Neural cell (in vitro differentiated cells): Measurements from ENCODE around the gene ABCC11.

ENCODE experiments used
- CTCF ChIP-seq: fragments of 450-650 bp; IDR thresholded peaks from 2 replicates; pipeline ENCODE4 v1.5.1; 2014; ENCODE audit warnings: antibody characterized with exemption, mild to moderate bottlenecking, moderate library complexity; ENCODE audit not compliant: poor library complexity, severe bottlenecking
- EP300 ChIP-seq: fragments of 450-650 bp; conservative IDR thresholded peaks from 2 replicates; pipeline ENCODE4 v1.6.1; 2014; ENCODE audit warnings: antibody characterized with exemption, mild to moderate bottlenecking, moderate library complexity; ENCODE audit not compliant: poor library complexity, severe bottlenecking
- POLR2AphosphoS5 ChIP-seq: IDR thresholded peaks from 2 replicates; pipeline ENCODE4 v1.6.1; 2012
- REST ChIP-seq: IDR thresholded peaks from 2 replicates; pipeline ENCODE4 v1.6.1; 2012; ENCODE audit warnings: borderline replicate concordance
- TAF1 ChIP-seq: IDR thresholded peaks from 2 replicates; pipeline ENCODE4 v1.6.1; 2012; ENCODE audit warnings: low read depth

GRCh38 chr16:48206594-48207242 is 40.6 kb downstream of the ABCC11 start:
- no peak for TF ChIP-seq CTCF
- TF ChIP-seq EP300: no peak
- no peak for TF ChIP-seq REST
- TF ChIP-seq TAF1: no peak
- no peak for TF ChIP-seq POLR2AphosphoS5
